Omental fat pad (tissue), 4 donors: Measurements from ENCODE around the gene BRPF3. TPM values are rescaled to one million over a fixed set of nuclear protein-coding genes. Genes with fewer than 3 reads are reported as not detected.

Experiments
- ATAC-seq: fragments of 150-250 bp; one replicate; pipeline ENCODE4 v1.9.1; 2016; ENCODE audit warnings: mild to moderate bottlenecking, moderate library complexity; ENCODE audit not compliant: low FRiP score
- DNase-seq: peaks from one replicate; pipeline ENCODE4 v3.0.0-alpha.2; 2019; ENCODE audit warnings: low spot score
- CTCF ChIP-seq, 3 donors: fragments of 450-650 bp; IDR thresholded peaks; one replicate each; pipeline ENCODE4 v1.5.1; 2016 to 2017; ENCODE audit warnings: antibody characterized with exemption in 3 of 3, mild to moderate bottlenecking in 3 of 3, moderate library complexity in 2 of 3
- total RNA-seq, 4 donors: library from RNA; depleted of rRNA; stranded (reverse); fragments of >200 nt; gene quantifications; one replicate each; pipeline ENCODE4 v1.1.0, GENCODE V29; 2016

The BRPF3 gene
- total RNA-seq, 4 donors from 2014 or later = 15.8 to 32.1 (median 24.1) TPM

GRCh38 chr6:36246506-36247268 lies 50.1 kb downstream of the BRPF3 start:
- ATAC-seq = no peak
- TF ChIP-seq CTCF (IDR thresholded peaks at IDR 0.05) = no peak
- no peak for DNase-seq

DNA sequence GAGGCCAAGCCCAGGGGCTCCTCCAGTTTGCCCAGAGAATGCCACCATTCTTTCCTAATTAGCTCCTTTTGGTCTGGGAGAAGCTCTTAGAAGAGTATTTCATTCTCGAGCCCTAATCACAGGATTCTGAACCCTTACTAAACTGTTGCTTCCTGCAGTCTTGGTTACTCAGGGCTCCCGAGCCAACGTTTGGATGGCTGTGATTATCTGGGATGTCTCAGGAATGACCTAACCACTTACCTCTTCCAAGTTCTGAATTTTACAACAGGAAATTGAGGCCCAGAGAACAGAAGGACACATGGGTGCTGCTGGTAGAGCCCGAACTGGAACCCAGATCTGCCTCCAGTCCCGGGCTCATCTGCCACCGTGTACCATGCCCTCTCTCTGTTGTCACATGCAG lies 51.1 kb downstream of the BRPF3 start:
- ATAC-seq = no peak
- TF ChIP-seq CTCF (IDR thresholded peaks at IDR 0.05) = no peak
- DNase-seq = no peak

DNA sequence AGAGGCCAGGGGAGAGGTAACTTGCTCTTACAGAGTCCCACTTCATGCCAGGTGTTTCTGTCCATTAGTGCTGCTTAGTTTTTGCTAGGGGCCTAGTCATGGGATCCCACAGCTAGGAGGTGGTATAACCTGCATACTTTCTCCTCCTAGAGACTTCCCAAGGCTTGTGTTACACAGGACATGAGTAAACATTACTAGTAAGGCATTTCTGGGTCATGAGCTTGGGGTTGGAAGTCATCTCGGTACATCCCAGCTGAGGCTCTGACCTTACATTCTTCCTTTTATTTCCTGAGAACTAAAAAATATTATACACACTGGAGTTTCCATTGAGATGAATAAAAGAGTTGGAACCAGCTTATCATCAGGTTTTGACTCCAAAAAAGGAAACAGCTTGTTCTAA lies 52.4 kb downstream of the BRPF3 start:
- ATAC-seq (no peak), DNase-seq (no peak)
- TF ChIP-seq CTCF (IDR thresholded peaks at IDR 0.05) = no peak

- no peak for TF ChIP-seq CTCF (IDR thresholded peaks at IDR 0.05)
- no peak for ATAC-seq
- no peak for DNase-seq
Observed at GRCh38 chr6:36249536-36249935, 53.0 kb downstream of the BRPF3 start.

- ATAC-seq (no peak), DNase-seq (no peak)
- no peak for TF ChIP-seq CTCF (IDR thresholded peaks at IDR 0.05)
Observed at GRCh38 chr6:36252005-36252404, 55.5 kb downstream of the BRPF3 start.

DNA sequence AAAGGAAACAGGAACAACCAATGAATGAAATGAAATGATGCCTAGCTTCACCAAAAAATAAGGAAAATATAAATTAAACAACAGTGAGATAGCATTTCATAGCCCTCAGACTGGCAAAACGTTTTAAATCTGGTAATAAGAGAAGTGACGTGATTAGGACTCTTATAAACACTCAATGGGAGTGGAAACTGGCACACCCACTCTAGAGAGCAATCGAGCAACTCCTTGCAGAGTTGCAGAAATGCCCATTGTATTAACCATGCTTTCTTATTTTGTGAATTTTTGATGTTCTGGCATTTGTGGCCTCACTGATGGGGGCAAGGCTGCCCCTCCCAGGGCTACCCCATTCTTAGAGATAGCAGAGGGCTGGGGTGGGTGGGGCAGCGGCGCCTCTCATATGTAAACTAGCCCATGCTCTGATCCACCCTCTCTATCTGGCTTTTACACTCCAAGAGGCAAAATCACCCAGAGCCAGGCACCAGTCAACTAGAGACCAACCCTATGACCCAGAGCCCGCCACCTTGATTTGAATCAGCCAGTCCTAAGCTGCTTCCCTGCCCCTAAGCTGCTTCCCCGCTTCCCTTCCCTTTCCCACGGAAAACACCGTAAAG lies 67.0 kb downstream of the BRPF3 start:
- TF ChIP-seq CTCF (IDR thresholded peaks at IDR 0.05) = no peak
- ATAC-seq (no peak), DNase-seq (no peak)

GRCh38 chr6:36265744-36266143 lies 69.2 kb downstream of the BRPF3 start:
- ATAC-seq (no peak), DNase-seq (no peak)
- no peak for TF ChIP-seq CTCF (IDR thresholded peaks at IDR 0.05)
